Panc1 (cell line): ENCODE data around the gene KANK4. TPM values are rescaled to one million over a fixed set of nuclear protein-coding genes. Genes with fewer than 3 reads are reported as not detected.

ENCODE experiments used
- ATAC-seq: fragments of 200-7000 bp; cut with Tn5 transposase; 2 replicates; pipeline ENCODE4 v1.9.1; 2020; ENCODE audit warnings: mild to moderate bottlenecking, moderate library complexity
- BruUV-seq: library from RNA; stranded (reverse); fragments of 400-500 nt; replicated peaks from 2 replicates; lab custom pipeline; 2021; lab: Mats Ljungman, UMichigan
- CTCF ChIA-PET: fragments of 300-600 bp; sonication (Branson Sonifier 250); formaldehyde crosslinking; loops from one replicate; lab custom pipeline; 2022; ENCODE audit warnings: antibody characterized with exemption; lab: Charles Lee
- POLR2A ChIA-PET: fragments of 300-600 bp; sonication (Branson Sonifier 250); formaldehyde crosslinking; loops from one replicate; lab custom pipeline; 2022; ENCODE audit warnings: antibody characterized with exemption; lab: Charles Lee
- DNase-seq: peaks from one replicate; pipeline ENCODE4 v3.0.0-alpha.2; 2010; ENCODE audit warnings: low read depth, low spot score
- H3K27ac ChIP-seq: 2 replicates; pipeline ENCODE4 v1.5.1; 2011; ENCODE audit warnings: mild to moderate bottlenecking, low read length, inconsistent platforms
- H3K27me3 ChIP-seq: fragments of 200-500 bp; sonication (Bioruptor generic); 2 replicates; pipeline ENCODE4 v1.6.0; 2014; ENCODE audit warnings: low read length, inconsistent platforms; ENCODE audit not compliant: control insufficient read depth, insufficient read depth
- H3K36me3 ChIP-seq: fragments of 200-500 bp; sonication (Bioruptor generic); 2 replicates; pipeline ENCODE4 v1.5.1; 2014; ENCODE audit warnings: inconsistent platforms, mild to moderate bottlenecking, low read length, moderate library complexity; ENCODE audit not compliant: control insufficient read depth, insufficient read depth
- H3K4me1 ChIP-seq: 2 replicates; pipeline ENCODE4 v1.5.1; 2011; ENCODE audit warnings: inconsistent platforms, mild to moderate bottlenecking, low read length, moderate library complexity; ENCODE audit not compliant: control insufficient read depth, insufficient read depth
- H3K4me3 ChIP-seq, 2 experiments: 2 replicates each; pipeline ENCODE4 v1.5.1; 2011 to 2012; ENCODE audit warnings: low read depth in 2 of 2, low read length in 2 of 2, mild to moderate bottlenecking in 2 of 2, inconsistent platforms in 1 of 2, moderate library complexity in 1 of 2
- H3K9me3 ChIP-seq: fragments of 200-500 bp; sonication (Bioruptor generic); 2 replicates; pipeline ENCODE4 v1.5.1; 2014; ENCODE audit warnings: low read depth, mild to moderate bottlenecking, inconsistent platforms, low read length, moderate library complexity; ENCODE audit not compliant: control insufficient read depth, insufficient read depth
- POLR2AphosphoS5 ChIP-seq: IDR thresholded peaks from 2 replicates; pipeline ENCODE4 v1.6.1; 2012; ENCODE audit warnings: mild to moderate bottlenecking, low read depth, low read length, moderate library complexity
- SIN3A ChIP-seq: IDR thresholded peaks from 2 replicates; pipeline ENCODE4 v1.6.1; 2012; ENCODE audit warnings: low read depth, mild to moderate bottlenecking, low read length, moderate library complexity, borderline replicate concordance; ENCODE audit not compliant: insufficient read depth
- TCF7L2 ChIP-seq: IDR thresholded peaks from 2 replicates; pipeline ENCODE4 v1.6.1; 2011; ENCODE audit warnings: mild to moderate bottlenecking, low read depth, low read length, inconsistent platforms
- in situ Hi-C: cut with HindIII; loops from 2 replicates; pipeline ENCODE4 v1.10.0; 2016; ENCODE audit warnings: low sequenced_read_pairs, low pct_unique_long_range_greater_than_20kb
- intact Hi-C: fragments of 100-400 bp; cut with micrococcal nuclease; formaldehyde crosslinking; loops from one replicate; pipeline ENCODE4 v1.10.0; 2022; ENCODE audit not compliant: unreplicated experiment
- total RNA-seq: library from RNA; stranded (reverse); gene quantifications from one replicate; pipeline ENCODE4 v1.2.1, GENCODE V29; 2021; ENCODE audit not compliant: unreplicated experiment
- TF ChIP-seq, protein P1 (sequence below), 2 experiments: IDR thresholded peaks; 2 replicates each; pipeline ENCODE4 v1.6.1; 2011 to 2012; ENCODE audit warnings: low read depth in 2 of 2, control low read depth in 1 of 2, low read length in 1 of 2, mild to moderate bottlenecking in 1 of 2, moderate library complexity in 1 of 2; ENCODE audit not compliant: insufficient read depth in 1 of 2
- TF ChIP-seq, protein P2 (sequence below): fragments of 450-650 bp; IDR thresholded peaks from 2 replicates; pipeline ENCODE4 v1.5.1; 2017; ENCODE audit warnings: mild to moderate bottlenecking

The KANK4 gene
- total RNA-seq, 1 experiment from 2014 or later, result 0.18 TPM

DNA sequence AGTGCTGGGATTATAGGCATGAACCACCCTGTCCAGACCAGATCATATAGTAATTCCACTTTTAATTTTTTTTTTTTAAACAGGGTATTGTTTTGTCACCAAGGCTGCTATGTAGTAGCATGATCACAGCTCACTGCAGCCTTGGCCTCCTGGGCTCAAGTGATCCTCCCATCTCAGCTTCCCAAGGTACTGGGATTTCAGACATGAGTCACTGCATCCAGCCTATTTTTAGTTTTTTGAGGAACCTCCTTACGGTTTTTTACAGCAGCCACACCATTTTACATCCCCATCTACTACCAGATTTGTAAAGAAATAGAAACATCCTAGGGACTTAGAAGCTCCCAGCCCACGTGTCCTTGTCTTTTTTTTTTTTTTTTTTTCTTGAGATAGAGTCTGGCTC is 100.6 kb downstream of the KANK4 start:
- in situ Hi-C loops (no loop called here), intact Hi-C loops (no loop called here)
- ATAC-seq (no peak), DNase-seq (no peak)
- Histone ChIP-seq H3K4me1 (no peaks in the 10 kb centered on the region), H3K27me3 (no peaks in the 10 kb centered on the region), H3K36me3 (no peaks in the 10 kb centered on the region), H3K27ac (no peak overlapping the region), H3K4me3 (no peak overlapping the region), H3K9me3 (no peaks in the 10 kb centered on the region)
- TF ChIP-seq, protein P1, sequence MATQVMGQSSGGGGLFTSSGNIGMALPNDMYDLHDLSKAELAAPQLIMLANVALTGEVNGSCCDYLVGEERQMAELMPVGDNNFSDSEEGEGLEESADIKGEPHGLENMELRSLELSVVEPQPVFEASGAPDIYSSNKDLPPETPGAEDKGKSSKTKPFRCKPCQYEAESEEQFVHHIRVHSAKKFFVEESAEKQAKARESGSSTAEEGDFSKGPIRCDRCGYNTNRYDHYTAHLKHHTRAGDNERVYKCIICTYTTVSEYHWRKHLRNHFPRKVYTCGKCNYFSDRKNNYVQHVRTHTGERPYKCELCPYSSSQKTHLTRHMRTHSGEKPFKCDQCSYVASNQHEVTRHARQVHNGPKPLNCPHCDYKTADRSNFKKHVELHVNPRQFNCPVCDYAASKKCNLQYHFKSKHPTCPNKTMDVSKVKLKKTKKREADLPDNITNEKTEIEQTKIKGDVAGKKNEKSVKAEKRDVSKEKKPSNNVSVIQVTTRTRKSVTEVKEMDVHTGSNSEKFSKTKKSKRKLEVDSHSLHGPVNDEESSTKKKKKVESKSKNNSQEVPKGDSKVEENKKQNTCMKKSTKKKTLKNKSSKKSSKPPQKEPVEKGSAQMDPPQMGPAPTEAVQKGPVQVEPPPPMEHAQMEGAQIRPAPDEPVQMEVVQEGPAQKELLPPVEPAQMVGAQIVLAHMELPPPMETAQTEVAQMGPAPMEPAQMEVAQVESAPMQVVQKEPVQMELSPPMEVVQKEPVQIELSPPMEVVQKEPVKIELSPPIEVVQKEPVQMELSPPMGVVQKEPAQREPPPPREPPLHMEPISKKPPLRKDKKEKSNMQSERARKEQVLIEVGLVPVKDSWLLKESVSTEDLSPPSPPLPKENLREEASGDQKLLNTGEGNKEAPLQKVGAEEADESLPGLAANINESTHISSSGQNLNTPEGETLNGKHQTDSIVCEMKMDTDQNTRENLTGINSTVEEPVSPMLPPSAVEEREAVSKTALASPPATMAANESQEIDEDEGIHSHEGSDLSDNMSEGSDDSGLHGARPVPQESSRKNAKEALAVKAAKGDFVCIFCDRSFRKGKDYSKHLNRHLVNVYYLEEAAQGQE (IDR thresholded peaks at IDR 0.05; ENCODE audit: insufficient read depth in 1 of 2, low read depth in 2 of 2, low read length in 1 of 2), result no peak
- TF ChIP-seq TCF7L2, result no peak
- TF ChIP-seq POLR2AphosphoS5, result no peak
- TF ChIP-seq, protein P2, sequence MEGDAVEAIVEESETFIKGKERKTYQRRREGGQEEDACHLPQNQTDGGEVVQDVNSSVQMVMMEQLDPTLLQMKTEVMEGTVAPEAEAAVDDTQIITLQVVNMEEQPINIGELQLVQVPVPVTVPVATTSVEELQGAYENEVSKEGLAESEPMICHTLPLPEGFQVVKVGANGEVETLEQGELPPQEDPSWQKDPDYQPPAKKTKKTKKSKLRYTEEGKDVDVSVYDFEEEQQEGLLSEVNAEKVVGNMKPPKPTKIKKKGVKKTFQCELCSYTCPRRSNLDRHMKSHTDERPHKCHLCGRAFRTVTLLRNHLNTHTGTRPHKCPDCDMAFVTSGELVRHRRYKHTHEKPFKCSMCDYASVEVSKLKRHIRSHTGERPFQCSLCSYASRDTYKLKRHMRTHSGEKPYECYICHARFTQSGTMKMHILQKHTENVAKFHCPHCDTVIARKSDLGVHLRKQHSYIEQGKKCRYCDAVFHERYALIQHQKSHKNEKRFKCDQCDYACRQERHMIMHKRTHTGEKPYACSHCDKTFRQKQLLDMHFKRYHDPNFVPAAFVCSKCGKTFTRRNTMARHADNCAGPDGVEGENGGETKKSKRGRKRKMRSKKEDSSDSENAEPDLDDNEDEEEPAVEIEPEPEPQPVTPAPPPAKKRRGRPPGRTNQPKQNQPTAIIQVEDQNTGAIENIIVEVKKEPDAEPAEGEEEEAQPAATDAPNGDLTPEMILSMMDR, result no peak
- no peak for TF ChIP-seq SIN3A
- no TSS peak for BruUV-seq
- ChIA-PET CTCF (no interaction called here), POLR2A (no interaction called here)

DNA sequence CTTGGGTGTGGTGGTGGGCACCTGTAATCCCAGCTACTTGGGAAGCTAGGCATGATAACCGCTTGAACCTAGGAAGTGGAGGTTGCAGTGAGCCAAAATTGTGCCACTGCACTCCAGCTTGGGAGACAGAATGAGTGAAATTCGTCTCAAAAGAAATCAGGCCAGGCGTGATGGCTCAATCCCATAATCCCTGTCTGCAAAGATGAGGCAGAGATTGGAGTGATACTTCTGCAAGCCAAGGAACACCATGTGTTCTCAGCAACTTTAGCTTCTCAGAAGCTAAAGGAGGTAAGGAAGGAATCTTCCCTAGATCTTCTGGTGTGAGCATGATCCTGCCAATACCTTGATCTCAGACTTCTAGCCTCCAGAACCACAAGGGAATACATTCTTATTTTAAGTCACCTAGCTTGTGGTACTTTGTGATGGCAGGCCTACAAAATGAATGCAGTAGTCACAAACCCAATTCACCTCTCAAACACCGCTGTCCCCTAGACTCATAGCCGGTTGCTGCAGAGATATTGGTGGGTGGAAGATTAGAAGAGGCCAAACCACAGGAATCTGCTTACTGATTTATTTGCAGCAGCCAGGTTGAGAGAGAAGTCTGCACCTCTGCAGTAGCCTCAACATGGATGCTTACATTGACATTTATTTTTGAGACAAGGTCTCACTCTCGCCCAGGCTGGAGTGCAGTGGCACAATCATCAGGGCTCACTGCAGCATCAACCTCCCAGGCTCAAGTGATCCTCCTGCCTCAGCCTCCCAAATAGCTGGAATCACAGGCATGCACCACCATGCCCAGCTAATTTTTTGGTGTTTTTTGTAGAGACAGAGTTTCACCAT is 105.9 kb downstream of the KANK4 start:
- DNase-seq (no peak), ATAC-seq (no peak)
- no TSS peak for BruUV-seq
- ChIA-PET CTCF (no interaction called here), POLR2A (no interaction called here)
- no peak overlapping the region for H3K27ac ChIP-seq
- no peak overlapping the region for H3K4me3 ChIP-seq
- H3K9me3 ChIP-seq, result peaks cover 8% of the 10 kb centered on the region
- no peaks in the 10 kb centered on the region for H3K27me3 ChIP-seq
- H3K36me3 ChIP-seq, result no peaks in the 10 kb centered on the region
- H3K4me1 ChIP-seq, result no peaks in the 10 kb centered on the region
- in situ Hi-C loops, result no loop called here
- TF ChIP-seq, protein P1 (IDR thresholded peaks at IDR 0.05; ENCODE audit: insufficient read depth in 1 of 2, low read depth in 2 of 2, low read length in 1 of 2), result no peak
- no peak for TF ChIP-seq POLR2AphosphoS5
- no peak for TF ChIP-seq TCF7L2
- TF ChIP-seq, protein P2, result no peak
- TF ChIP-seq SIN3A, result no peak
- intact Hi-C loops, result no loop called here
